Sigmoid colon (tissue), 4 donors: ENCODE measurements around the gene GSG1L.

Experiments used
- CTCF ChIP-seq, 4 experiments: fragments of 450-650 bp in 3 of 4; fragments of 200-600 bp in 1 of 4; IDR thresholded peaks; one replicate each; pipeline ENCODE4 v1.5.1; 2016 to 2019; ENCODE audit warnings: antibody characterized with exemption in 4 of 4, mild to moderate bottlenecking in 3 of 4, moderate library complexity in 2 of 4
- EP300 ChIP-seq, 4 donors: sonication (generic); formaldehyde crosslinking; IDR thresholded peaks; one replicate each; pipeline ENCODE4 v1.6.1; 2017; ENCODE audit warnings: antibody characterized with exemption in 4 of 4
- POLR2A ChIP-seq, 2 donors: fragments of 450-650 bp; IDR thresholded peaks; one replicate each; pipeline ENCODE4 v1.6.1; 2016; ENCODE audit warnings: antibody characterized with exemption in 2 of 2, mild to moderate bottlenecking in 2 of 2, moderate library complexity in 2 of 2
- POLR2AphosphoS5 ChIP-seq, 4 donors: sonication (generic); formaldehyde crosslinking; IDR thresholded peaks; one replicate each; pipeline ENCODE4 v1.6.1; 2017; ENCODE audit warnings: antibody characterized with exemption in 4 of 4

- no peak for TF ChIP-seq CTCF (IDR thresholded peaks at IDR 0.05)
- no peak for TF ChIP-seq EP300 (IDR thresholded peaks at IDR 0.05)
- no peak for TF ChIP-seq POLR2A (IDR thresholded peaks at IDR 0.05)
- TF ChIP-seq POLR2AphosphoS5 (IDR thresholded peaks at IDR 0.05) = no peak
These were observed 21.9 kb downstream of the GSG1L start for GRCh38 chr16:28041615-28042014.
